ENCODE results near the gene PPP1R3G.
"Not testable (repeated sequence)": the region's sequence is repeated elsewhere in the genome, so short reads cannot be mapped to it uniquely, and the experiment has no call there.

PPP1R3G gene

GRCh38 chr6:5084781-5085647, at the start of gene PPP1R3G:
PPP1R3G (plus strand) TSS chr6:5085341; CDS start chr6:5085486, 145 bp downstream.
- no peak for DNase-seq

- DNase-seq, result no peak
These were observed 48.9 kb upstream of the PPP1R3G start for GRCh38 chr6:5036269-5036668.

- no peak for DNase-seq
These were observed 43.2 kb upstream of the PPP1R3G start for GRCh38 chr6:5041955-5042354.

- no peak for DNase-seq
These were observed 42.7 kb upstream of the PPP1R3G start for GRCh38 chr6:5042436-5042835.

- DNase-seq, result no peak
These were observed 40.3 kb upstream of the PPP1R3G start for GRCh38 chr6:5044866-5045265.

GRCh38 chr6:5045416-5045815, 39.7 kb upstream of the PPP1R3G start:
- DNase-seq, result no peak

GRCh38 chr6:5046430-5046829, 38.7 kb upstream of the PPP1R3G start:
- no peak for DNase-seq

- no peak for DNase-seq
These were observed 35.1 kb upstream of the PPP1R3G start for GRCh38 chr6:5050009-5050408.

GRCh38 chr6:5051394-5051793, 33.7 kb upstream of the PPP1R3G start:
- DNase-seq, result no peak

GRCh38 chr6:5053038-5053437, 32.1 kb upstream of the PPP1R3G start:
- DNase-seq, result no peak

GRCh38 chr6:5053864-5054244, 31.3 kb upstream of the PPP1R3G start:
- no peak for DNase-seq

- DNase-seq, result no peak
These were observed 30.8 kb upstream of the PPP1R3G start for GRCh38 chr6:5054245-5054873.

GRCh38 chr6:5055118-5055517, 30.0 kb upstream of the PPP1R3G start:
- DNase-seq, result no peak

GRCh38 chr6:5058254-5058653, 26.9 kb upstream of the PPP1R3G start:
- DNase-seq, result no peak

- no peak for DNase-seq
These were observed 25.9 kb upstream of the PPP1R3G start for GRCh38 chr6:5059036-5059896.

- DNase-seq, result not testable (repeated sequence)
These were observed 24.7 kb upstream of the PPP1R3G start for GRCh38 chr6:5060439-5060838.

GRCh38 chr6:5061152-5061551, 24.0 kb upstream of the PPP1R3G start:
- DNase-seq, result no peak

- no peak for DNase-seq
These were observed 21.5 kb upstream of the PPP1R3G start for GRCh38 chr6:5063617-5064016.

- DNase-seq, result no peak
These were observed 18.6 kb upstream of the PPP1R3G start for GRCh38 chr6:5066456-5067093.

- no peak for DNase-seq
These were observed 17.8 kb upstream of the PPP1R3G start for GRCh38 chr6:5067305-5067704.

GRCh38 chr6:5068153-5068751, 16.9 kb upstream of the PPP1R3G start:
- DNase-seq, result no peak

- DNase-seq, result no peak
These were observed 13.9 kb upstream of the PPP1R3G start for GRCh38 chr6:5071216-5071615.

- no peak for DNase-seq
These were observed 12.7 kb upstream of the PPP1R3G start for GRCh38 chr6:5072440-5072839.
